AG10803 (cell line): ENCODE measurements around the gene ARL15.
A peak's percentile ranks its signal among the peaks of the same experiment; 100 is the strongest.

ENCODE experiments used
- DNase-seq: peaks from one replicate; pipeline ENCODE4 v3.0.0; 2010; ENCODE audit warnings: low read depth
- H3K4me3 ChIP-seq: 2 replicates; pipeline ENCODE4 v1.5.1; 2011; ENCODE audit warnings: mild to moderate bottlenecking, low read length, control low read depth
- CTCF ChIP-seq: conservative IDR thresholded peaks from 2 replicates; pipeline ENCODE4 v1.5.1; 2011; ENCODE audit warnings: mild to moderate bottlenecking, low read length, control low read depth, inconsistent platforms

The ARL15 gene

GRCh38 chr5:54324651-54325271 is 14.4 kb upstream of the ARL15 start:
- no peak for DNase-seq
- no peak overlapping the region for H3K4me3 ChIP-seq
- no peak for TF ChIP-seq CTCF

GRCh38 chr5:54323495-54323894 is 13.1 kb upstream of the ARL15 start:
- no peak for DNase-seq
- no peak overlapping the region for H3K4me3 ChIP-seq
- no peak for TF ChIP-seq CTCF

GRCh38 chr5:54320256-54320655 is 9.9 kb upstream of the ARL15 start:
- no peak for TF ChIP-seq CTCF
- no peak overlapping the region for H3K4me3 ChIP-seq
- no peak for DNase-seq

- no peak overlapping the region for H3K4me3 ChIP-seq
- DNase-seq = peak; percentile 46
- no peak for TF ChIP-seq CTCF
These were observed 7.3 kb upstream of the ARL15 start for GRCh38 chr5:54317511-54318260.

GRCh38 chr5:54315736-54316528 is 5.6 kb upstream of the ARL15 start:
- DNase-seq = no peak
- H3K4me3 ChIP-seq = no peak overlapping the region
- TF ChIP-seq CTCF = no peak

GRCh38 chr5:54313311-54314270 is 3.2 kb upstream of the ARL15 start:
- no peak for DNase-seq
- no peak overlapping the region for H3K4me3 ChIP-seq
- no peak for TF ChIP-seq CTCF
